ENCODE results near the gene MCF2L.

MCF2L gene

DNA sequence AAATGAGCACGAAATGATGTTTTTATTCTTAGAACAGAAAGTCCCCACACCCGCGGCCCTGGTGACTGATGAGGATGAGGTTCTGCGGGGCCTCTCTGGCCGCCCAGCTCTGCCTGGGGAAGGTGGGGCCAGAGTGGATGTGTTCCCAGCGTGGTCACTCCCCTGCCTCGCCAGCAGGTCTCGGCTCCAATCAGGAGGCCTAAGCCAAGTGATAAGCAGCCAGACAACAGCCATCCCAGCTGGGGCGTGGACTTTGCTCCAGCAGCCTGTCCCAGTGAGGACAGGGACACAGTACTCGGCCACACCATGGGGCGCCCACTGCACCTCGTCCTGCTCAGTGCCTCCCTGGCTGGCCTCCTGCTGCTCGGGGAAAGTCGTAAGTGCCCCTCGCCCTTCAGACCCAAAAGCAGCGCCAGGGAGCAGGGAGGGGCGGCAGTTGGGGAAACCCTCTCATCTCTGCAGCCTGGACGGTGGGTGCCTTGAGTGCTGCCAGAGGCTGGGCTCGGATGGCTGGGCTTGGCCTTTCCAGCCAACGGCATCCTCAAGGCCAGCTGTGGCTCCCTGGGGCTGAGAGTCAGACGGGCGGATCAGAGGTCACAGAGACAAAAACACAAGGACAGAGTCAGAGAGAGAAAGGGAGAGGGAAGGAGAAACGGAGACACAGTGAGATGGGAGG is 153.7 kb downstream of the MCF2L start, which contains the start of gene F10:
F10 (plus strand) TSS at position 250 of the 676 bp plus-strand sequence; CDS start at position 307, 57 bp downstream.
- DNase-seq (ENCODE audit: low read depth in 2 of 3, low spot score in 1 of 3), result no peak

DNA sequence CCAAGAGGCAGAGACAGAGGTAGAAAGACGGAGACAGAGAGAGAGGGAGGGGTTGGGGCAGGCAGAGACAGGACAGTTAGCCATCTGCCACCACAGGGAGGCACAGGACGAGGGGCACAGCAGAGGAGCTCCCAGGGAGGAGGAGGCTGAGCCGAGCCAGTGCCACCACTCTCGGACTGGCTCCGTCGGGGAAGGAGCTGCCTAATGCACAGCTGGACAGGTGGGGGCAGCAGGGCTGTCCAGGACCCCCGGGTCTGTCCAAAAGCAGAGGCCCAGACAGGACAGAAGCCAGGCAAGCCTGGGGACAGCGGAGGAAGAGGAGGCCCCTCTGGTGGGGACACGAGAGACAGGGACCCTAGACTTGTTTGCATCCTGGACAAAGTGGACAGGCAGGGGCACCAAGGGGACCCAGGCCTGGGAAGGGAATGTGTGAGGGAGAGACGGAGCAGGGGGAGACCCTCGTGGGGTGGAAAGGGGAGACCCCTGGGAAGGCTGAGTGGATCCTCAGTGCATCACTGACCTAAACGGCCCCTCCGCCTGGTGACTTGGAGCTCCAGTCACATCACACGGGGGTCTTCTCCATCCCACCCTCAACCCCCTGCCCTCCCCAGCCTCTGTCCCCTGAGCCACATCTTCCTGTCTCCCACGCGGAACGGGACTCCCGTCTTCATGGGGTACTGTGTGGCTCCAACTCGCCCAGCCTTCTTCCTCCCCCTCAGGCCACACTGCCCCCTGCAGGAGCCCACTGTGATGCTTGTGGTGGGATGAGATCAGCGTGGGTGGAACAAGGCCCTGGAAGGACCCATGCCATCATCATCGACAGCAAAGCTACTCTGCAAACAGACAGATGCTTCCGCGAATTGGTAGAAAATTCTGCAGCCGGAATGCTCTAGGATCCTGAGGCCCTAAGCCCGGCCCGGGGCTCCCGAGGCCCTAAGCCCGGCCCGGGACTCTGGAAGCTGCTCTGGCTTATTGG is 154.5 kb downstream of the MCF2L start:
- DNase-seq (ENCODE audit: low read depth in 2 of 3, low spot score in 1 of 3), result no peak

- no peak for DNase-seq (ENCODE audit: low read depth in 2 of 3, low spot score in 1 of 3)
Measured at GRCh38 chr13:113124211-113124970, 155.4 kb downstream of the MCF2L start.

DNA sequence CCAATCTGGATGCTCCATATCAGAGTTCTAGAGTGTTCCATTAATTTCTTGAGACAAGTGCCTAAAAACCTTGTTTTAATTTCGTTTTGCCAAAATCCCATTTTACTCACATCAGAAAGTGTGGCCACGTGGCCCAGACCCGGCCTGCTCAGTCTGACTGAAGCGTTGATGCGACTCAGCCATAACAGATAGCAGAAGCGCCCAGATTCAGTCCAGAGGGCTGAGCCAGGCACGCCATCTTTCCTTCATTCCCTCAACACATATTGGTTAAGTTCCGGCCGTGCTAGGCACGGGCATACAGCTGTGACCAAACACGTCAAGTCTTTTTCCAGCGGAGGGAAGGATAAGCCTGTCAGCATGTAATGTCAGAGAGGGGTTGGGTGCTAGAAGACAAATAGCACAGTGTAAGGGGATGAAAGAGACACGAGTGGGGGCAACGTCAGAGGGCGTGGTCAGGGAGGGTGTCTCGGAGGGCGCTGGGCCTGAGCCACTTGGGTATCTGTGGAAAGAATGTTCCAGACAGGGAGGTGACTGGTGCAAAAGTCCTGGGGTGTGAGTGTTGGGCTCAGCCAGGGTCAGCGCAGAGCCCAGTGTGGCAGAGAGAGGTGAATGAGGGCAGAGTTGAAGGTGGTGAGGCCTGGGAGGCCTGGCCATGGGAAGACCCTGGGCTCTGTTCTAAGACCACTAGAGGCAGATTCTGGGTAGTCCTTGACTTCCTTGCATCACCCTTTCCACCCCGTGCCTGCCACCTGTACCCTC is 156.7 kb downstream of the MCF2L start:
- no peak for DNase-seq (ENCODE audit: low read depth in 2 of 3, low spot score in 1 of 3)

DNA sequence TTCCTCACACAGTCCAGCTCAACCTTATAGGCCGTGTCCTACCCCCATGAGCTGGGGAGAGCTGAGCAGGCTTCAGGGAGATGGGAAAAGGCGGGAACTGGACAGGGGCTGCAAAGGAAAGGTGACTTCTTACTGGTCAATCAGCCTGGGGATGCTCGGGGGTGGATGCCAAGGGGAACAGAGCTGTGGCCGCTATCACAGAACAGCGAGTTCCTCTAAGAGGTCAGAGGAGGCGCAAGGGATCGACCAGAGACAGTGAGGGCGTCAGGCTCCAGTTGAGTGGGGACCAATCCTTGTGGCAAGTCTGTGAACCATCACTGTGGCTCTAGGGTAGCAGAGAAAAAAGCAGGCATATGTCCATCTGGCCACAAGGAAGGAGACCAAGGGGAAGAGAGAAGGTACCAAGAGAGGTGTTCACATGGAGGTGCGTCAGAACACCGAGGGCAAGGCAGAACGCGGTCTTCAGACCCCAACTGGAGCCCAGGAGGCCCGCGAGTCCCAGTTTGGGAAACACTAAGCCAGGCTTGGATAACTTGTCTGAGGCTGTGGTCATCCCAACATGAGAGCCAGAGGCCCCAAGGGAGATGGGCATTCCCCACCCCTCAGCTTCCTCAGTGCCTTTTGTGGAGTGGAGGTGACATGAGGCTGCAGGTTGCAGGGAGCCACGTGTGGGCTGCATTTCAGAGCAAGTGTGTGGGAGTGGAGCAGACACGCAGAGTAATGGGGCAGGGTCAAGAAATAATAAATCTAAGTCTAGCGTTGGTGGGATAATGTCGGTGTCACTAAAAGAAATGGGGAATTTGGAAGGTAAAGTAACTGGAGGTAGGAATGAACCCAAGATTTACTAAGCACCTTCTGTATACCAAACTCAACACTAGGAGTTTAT is 157.5 kb downstream of the MCF2L start:
- no peak for DNase-seq (ENCODE audit: low read depth in 2 of 3, low spot score in 1 of 3)

GRCh38 chr13:113129480-113129879 is 160.5 kb downstream of the MCF2L start:
- DNase-seq (ENCODE audit: low read depth in 2 of 3, low spot score in 1 of 3), result no peak

- DNase-seq (ENCODE audit: low read depth in 2 of 3, low spot score in 1 of 3), result peak in 2 of 3 donors; percentile 26 to 36
Measured at GRCh38 chr13:113129921-113130750, 161.1 kb downstream of the MCF2L start.

DNA sequence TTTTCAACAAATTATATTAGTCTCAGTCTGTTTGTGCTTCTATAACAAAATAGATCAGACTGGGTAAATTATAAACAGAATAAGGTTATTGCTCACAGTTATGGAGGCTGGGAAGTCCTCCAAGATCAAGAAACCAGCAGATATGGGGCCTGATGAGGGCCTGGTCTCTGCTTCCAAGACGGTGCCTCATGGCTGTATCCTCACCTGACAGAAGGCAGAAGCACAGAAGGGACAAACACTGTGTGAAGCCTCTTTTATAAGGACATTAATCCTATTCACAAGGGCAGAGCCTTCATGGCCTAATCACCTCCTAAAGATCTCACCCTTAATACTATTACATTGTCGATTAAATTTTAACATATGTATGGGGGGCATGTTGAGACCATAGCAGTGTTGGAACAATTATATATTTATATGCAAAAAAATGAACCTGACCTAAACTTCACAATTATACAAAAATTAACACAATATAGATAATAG is 166.3 kb downstream of the MCF2L start:
- DNase-seq (ENCODE audit: low read depth in 2 of 3, low spot score in 1 of 3), result no peak

DNA sequence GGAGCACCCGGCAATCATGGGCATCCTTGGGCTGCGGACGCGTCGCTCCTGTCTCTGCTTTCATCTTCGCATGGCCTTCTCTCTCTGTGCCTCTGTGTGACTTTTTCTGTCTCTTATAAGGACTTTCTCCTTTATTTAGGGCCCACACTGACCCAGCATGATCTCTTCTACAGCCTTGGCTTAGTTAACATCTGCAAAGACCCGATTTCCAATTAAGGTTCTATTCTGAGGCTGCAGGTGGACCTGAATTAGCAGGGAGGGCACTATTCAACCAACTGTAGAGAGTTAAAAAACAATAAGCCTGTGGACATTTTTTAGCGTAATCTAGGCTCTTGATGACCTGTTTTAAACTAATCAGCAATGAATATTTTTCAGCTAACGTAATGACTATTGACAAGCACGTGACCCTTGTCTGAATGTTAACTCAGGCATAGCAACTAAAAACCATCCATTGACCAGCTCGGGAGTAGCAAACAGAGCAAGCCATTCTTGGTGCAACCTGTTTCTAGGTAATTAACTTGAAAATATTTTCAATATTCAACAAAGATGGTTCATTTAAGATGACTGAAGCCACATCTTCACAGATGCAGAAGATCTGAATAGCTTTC is 168.8 kb downstream of the MCF2L start:
- DNase-seq (ENCODE audit: low read depth in 2 of 3, low spot score in 1 of 3), result no peak

GRCh38 chr13:113138792-113139551 is 170.0 kb downstream of the MCF2L start:
- no peak for DNase-seq (ENCODE audit: low read depth in 2 of 3, low spot score in 1 of 3)

DNA sequence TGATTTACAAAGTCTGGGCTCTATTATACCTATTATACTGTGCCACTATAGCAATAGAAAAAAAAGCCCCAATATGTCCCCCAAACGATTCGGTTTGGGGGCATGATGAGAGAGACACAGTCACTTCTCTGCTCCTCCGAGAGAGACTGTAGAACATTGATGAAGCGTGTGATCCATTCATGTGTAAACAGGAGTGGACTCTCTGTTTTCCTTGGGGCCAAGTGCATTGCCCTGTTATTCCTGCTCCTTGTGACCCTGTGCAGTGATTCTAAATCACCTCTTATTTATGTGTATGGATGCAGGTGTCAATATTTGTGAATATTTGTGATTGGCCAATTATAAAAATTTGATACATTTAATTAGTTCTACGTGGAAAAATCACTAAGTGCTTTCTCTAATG is 170.6 kb downstream of the MCF2L start:
- no peak for DNase-seq (ENCODE audit: low read depth in 2 of 3, low spot score in 1 of 3)

GRCh38 chr13:113140677-113141600 is 171.9 kb downstream of the MCF2L start:
- DNase-seq (ENCODE audit: low read depth in 2 of 3, low spot score in 1 of 3), result no peak

GRCh38 chr13:113141601-113141970 is 172.6 kb downstream of the MCF2L start:
- DNase-seq (ENCODE audit: low read depth in 2 of 3, low spot score in 1 of 3), result no peak

- no peak for DNase-seq (ENCODE audit: low read depth in 2 of 3, low spot score in 1 of 3)
Measured at GRCh38 chr13:113142876-113143275, 173.9 kb downstream of the MCF2L start.

- DNase-seq (ENCODE audit: low read depth in 2 of 3, low spot score in 1 of 3), result no peak
Measured at GRCh38 chr13:113143466-113144254, 174.6 kb downstream of the MCF2L start.

DNA sequence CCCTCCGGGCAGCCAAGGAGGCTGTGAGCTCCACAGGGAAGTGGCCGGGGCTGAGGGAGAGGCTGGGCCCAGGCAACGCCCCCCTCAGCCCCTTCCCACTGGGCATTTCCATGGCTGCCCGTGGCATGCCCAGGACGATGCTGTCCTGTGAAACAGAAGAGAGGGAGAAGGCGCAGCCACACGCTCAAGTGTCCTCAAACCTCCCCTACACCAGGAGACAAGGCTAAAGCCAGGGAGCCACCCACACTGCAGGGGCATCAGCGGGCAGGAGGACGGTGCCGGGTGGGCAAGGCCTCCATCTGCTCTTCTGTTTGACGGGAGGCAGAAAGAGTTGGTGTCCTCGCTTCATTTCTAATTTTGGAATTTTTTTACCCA is 175.2 kb downstream of the MCF2L start:
- no peak for DNase-seq (ENCODE audit: low read depth in 2 of 3, low spot score in 1 of 3)

Measured in stimulated activated CD4-positive, alpha-beta T cell treated with anti-CD3 and anti-CD28 coated beads, Interleukin-12 subunit alpha, Interleukin-12 subunit beta, amount 100 ng/mL, for 48 hours (primary cell).